Cardiac fibroblast (primary cell): ENCODE results near the gene STN1.

ENCODE experiments used
- DNase-seq, 2 donors: peaks; one replicate each; pipeline versions ENCODE4 v3.0.0 to v3.0.0-alpha.2; 2010; ENCODE audit warnings: low read depth in 2 of 2
- H3K4me3 ChIP-seq, 2 donors: replicated peaks in 1 of 2; 1 replicate in 1 of 2; 2 replicates in 1 of 2; pipeline ENCODE4 v1.5.1; 2011; ENCODE audit warnings: low read depth in 2 of 2, low read length in 2 of 2, mild to moderate bottlenecking in 2 of 2, moderate library complexity in 1 of 2
- CTCF ChIP-seq: IDR thresholded peaks from one replicate; pipeline ENCODE4 v1.5.1; 2011; ENCODE audit warnings: low read depth, mild to moderate bottlenecking, low read length, inconsistent platforms

The STN1 gene

GRCh38 chr10:103881416-103882284 lies 36.3 kb downstream of the STN1 start:
- TF ChIP-seq CTCF, result no peak
- DNase-seq, result no peak
- no peak overlapping the region for H3K4me3 ChIP-seq

GRCh38 chr10:103879831-103880230 lies 38.2 kb downstream of the STN1 start:
- no peak for DNase-seq
- H3K4me3 ChIP-seq, result no peak overlapping the region
- TF ChIP-seq CTCF, result no peak

- DNase-seq, result no peak
- no peak overlapping the region for H3K4me3 ChIP-seq
- TF ChIP-seq CTCF, result no peak
Measured at GRCh38 chr10:103879409-103879808, 38.6 kb downstream of the STN1 start.

GRCh38 chr10:103877861-103878260 lies 40.1 kb downstream of the STN1 start:
- DNase-seq, result no peak
- TF ChIP-seq CTCF, result no peak
- no peak overlapping the region for H3K4me3 ChIP-seq

- no peak for DNase-seq
- TF ChIP-seq CTCF, result no peak
- no peak overlapping the region for H3K4me3 ChIP-seq
Measured at GRCh38 chr10:103876155-103876554, 41.8 kb downstream of the STN1 start.

- H3K4me3 ChIP-seq, result no peak overlapping the region
- DNase-seq, result no peak
- no peak for TF ChIP-seq CTCF
Measured at GRCh38 chr10:103874730-103875129, 43.3 kb downstream of the STN1 start.
